Measurements from ENCODE around the gene UBE2O.

The UBE2O gene

DNA sequence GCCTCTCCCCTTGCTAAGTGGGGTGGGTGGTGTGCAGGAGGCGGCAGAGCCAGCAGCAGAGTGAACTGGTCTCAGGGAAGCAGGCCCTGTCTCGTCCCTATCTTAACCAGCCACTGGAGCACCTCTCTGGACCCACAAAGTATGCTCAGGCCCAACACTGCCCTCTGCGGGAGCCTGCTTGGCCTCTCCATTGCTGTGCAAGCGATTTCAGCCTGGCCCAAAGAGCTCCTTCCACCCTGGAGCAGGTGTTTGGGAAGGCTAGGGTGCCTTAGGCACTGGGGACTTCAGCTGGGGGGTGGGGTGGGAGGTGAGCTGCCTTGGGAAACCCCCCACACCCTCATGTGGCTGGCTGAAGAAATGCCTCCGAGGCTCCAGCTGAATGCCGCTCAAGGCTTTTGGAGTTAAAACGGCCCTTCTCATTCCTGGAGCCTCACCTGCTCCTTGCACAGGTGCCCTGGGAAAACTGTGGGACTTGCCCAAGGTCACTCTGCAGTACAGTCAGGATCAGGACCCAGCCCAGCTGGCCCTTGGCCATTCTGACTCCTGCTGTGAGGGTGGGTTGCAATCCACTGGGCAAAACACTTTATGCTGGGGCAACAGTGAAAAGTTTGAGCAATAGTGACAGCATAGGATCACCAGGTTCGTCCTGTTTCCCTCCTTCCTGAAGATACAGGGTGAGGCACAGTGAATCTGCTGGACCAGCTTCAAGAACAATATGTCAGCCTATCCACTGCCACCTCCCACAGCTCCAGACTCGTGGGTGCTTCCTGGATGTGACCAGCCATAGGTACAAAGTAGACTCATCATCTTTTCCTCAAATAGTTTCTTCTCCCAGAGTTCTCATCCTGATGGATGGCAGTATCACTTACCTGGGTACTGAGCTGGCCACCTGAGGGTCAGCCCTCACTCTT, 5.9 kb upstream of the UBE2O start:
- Histone ChIP-seq H3K36me3 (ENCODE audit: control insufficient read depth, insufficient read depth, low read length) (no peaks in the 10 kb centered on the region), H3K4me3 (ENCODE audit: low read depth, low read length) (no peak overlapping the region), H3K9ac (ENCODE audit: low read depth, low read length) (peak overlapping the region; percentile 5)

DNA sequence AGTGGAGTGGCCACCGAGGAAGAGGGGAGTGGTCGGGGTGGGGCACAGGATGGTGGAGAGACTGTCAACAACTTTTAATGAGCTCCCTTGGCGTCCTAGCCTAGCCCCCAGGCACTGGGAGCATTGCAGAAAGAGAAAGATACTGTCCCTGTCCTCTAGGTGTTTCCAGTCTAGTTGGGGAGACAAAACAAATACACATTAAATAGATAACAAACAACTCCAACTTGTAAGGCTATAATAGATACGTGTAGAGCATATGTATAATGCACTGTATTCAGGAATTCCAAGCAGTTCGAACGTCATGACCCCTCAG, 435 bp upstream of the UBE2O start:
- Histone ChIP-seq H3K9me3 (ENCODE audit: control insufficient read depth, insufficient read depth, low read length) (no peaks in the 10 kb centered on the region), H3K27me3 (ENCODE audit: control insufficient read depth, insufficient read depth, low read length) (no peaks in the 10 kb centered on the region), H3K4me1 (ENCODE audit: control insufficient read depth, insufficient read depth, low read length) (peaks cover 10% of the 10 kb centered on the region), H3K9ac (ENCODE audit: low read depth, low read length) (no peak overlapping the region), H3K4me3 (ENCODE audit: low read depth, low read length) (no peak overlapping the region), H3K36me3 (ENCODE audit: control insufficient read depth, insufficient read depth, low read length) (no peaks in the 10 kb centered on the region)

More for the DNA sequence above, 5.9 kb upstream of the UBE2O start:
- Histone ChIP-seq H3K4me1 (ENCODE audit: control insufficient read depth, insufficient read depth, low read length) (peaks cover 17% of the 10 kb centered on the region), H3K27me3 (ENCODE audit: control insufficient read depth, insufficient read depth, low read length) (peaks cover 2% of the 10 kb centered on the region), H3K9me3 (ENCODE audit: control insufficient read depth, insufficient read depth, low read length) (no peaks in the 10 kb centered on the region)

DNA sequence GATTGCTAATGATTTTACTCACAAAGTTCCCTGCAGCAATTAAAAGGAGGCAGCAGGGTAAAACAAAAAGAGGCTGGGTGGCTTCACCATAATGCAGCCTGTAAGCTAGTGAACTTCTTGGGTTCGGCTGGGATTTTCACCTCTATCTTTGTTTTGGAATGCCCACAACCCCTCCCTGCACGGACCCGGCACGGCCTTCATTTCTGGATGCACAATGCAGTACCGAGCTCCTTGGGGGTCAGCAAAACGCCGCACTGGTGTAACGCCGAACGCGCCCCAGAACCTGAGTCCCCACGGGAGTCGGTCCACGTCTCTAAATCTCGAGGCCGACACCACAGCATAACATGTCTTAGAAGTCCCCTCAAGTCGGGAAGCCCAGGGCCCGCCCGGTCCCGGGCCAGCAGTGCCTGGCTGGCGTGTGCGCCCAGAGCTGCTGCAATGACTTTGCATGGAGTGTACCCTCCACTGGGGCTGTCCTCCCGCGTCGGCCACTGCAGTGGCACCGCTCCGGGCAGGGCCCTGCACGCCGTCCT, 759 bp downstream of the UBE2O start:
- Histone ChIP-seq H3K36me3 (ENCODE audit: control insufficient read depth, insufficient read depth, low read length) (no peaks in the 10 kb centered on the region), H3K9me3 (ENCODE audit: control insufficient read depth, insufficient read depth, low read length) (no peaks in the 10 kb centered on the region), H3K9ac (ENCODE audit: low read depth, low read length) (peak overlapping the region; percentile 39), H3K4me1 (ENCODE audit: control insufficient read depth, insufficient read depth, low read length) (peaks cover 20% of the 10 kb centered on the region), H3K4me3 (ENCODE audit: low read depth, low read length) (peak overlapping the region; percentile 91), H3K27me3 (ENCODE audit: control insufficient read depth, insufficient read depth, low read length) (no peaks in the 10 kb centered on the region)

DNA sequence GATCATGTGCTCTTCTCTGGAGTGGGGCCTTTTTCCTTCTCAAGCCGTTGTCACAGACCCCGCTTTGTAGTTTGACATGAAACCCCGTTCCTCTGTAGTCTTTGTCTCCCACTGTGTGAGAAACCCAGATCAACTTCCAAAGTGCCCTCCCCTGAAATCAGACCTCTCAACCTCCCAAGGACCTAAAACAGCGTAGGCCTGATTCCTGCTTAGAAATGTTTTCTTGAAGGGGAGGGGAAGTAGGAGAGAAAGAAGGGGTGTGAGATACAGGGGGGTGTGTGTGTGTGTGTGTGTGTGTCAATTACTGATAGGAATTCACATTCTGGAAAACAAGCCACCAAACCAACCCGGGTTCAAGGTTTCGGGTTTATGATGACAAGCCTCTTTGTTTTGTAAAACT, 1.4 kb downstream of the UBE2O start:
- Histone ChIP-seq H3K27me3 (ENCODE audit: control insufficient read depth, insufficient read depth, low read length) (no peaks in the 10 kb centered on the region), H3K9ac (ENCODE audit: low read depth, low read length) (no peak overlapping the region), H3K4me1 (ENCODE audit: control insufficient read depth, insufficient read depth, low read length) (peaks cover 27% of the 10 kb centered on the region), H3K4me3 (ENCODE audit: low read depth, low read length) (peak overlapping the region; percentile 91), H3K9me3 (ENCODE audit: control insufficient read depth, insufficient read depth, low read length) (no peaks in the 10 kb centered on the region), H3K36me3 (ENCODE audit: control insufficient read depth, insufficient read depth, low read length) (no peaks in the 10 kb centered on the region)

DNA sequence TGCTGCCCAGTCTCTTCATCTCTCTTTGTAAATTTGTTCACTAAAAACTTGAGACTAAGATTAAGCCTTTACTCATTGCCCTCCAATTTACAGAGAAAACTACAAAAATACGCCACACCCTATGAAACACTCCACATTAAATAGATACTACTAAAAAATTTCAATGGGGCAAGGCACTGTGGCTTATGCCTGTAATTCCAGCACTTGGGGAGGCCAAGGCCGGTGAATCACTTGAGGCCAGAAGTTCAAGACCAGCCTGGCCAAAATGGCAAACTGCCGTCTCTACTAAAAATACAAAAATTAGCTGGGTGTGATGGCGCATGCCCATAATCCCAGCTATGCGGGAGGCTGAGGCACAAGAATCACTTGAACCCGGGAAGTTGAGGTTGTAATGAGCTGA, 3.8 kb downstream of the UBE2O start:
- peaks cover 46% of the 10 kb centered on the region for H3K4me1 ChIP-seq (ENCODE audit: control insufficient read depth, insufficient read depth, low read length)
- H3K9me3 ChIP-seq (ENCODE audit: control insufficient read depth, insufficient read depth, low read length) = no peaks in the 10 kb centered on the region
- no peak overlapping the region for H3K9ac ChIP-seq (ENCODE audit: low read depth, low read length)
- H3K27me3 ChIP-seq (ENCODE audit: control insufficient read depth, insufficient read depth, low read length) = no peaks in the 10 kb centered on the region
- H3K36me3 ChIP-seq (ENCODE audit: control insufficient read depth, insufficient read depth, low read length) = no peaks in the 10 kb centered on the region
- no peak overlapping the region for H3K4me3 ChIP-seq (ENCODE audit: low read depth, low read length)

DNA sequence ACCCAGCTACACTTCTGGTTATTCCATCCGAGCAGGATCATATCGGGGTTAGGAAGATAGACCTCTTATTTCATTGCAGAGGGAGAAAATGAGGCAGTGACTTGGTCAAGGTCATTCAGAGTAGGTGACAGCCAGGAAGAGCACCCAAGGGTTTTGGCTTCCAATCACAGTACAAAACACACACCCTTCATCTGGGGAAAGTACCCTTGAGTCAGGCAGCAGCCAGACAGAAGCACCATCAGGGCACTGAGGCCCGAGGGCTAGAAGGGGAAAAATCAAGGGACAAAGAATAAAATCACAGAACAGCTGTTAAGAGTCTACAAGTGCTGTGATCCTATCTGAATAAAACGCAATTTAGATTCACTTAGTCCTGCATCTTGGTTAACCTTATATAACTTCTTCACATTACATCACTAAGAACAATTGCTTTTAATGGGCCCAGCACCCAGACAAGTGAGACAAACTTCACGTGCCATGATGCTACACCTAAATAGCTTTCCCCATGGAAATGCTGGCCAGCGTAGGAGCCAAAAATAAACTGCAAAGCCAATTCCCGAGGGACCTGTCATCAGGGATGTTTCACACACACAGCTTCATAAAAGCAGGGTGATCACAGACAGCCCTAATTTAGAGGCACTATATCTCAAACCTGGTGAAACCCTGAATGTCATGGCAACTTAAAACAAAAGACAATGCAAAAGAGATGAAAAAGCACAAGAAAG, 4.9 kb downstream of the UBE2O start:
- H3K4me3 ChIP-seq (ENCODE audit: low read depth, low read length) = no peak overlapping the region
- peaks cover 48% of the 10 kb centered on the region for H3K4me1 ChIP-seq (ENCODE audit: control insufficient read depth, insufficient read depth, low read length)
- no peaks in the 10 kb centered on the region for H3K9me3 ChIP-seq (ENCODE audit: control insufficient read depth, insufficient read depth, low read length)
- H3K27me3 ChIP-seq (ENCODE audit: control insufficient read depth, insufficient read depth, low read length) = no peaks in the 10 kb centered on the region
- H3K36me3 ChIP-seq (ENCODE audit: control insufficient read depth, insufficient read depth, low read length) = no peaks in the 10 kb centered on the region
- H3K9ac ChIP-seq (ENCODE audit: low read depth, low read length) = no peak overlapping the region

DNA sequence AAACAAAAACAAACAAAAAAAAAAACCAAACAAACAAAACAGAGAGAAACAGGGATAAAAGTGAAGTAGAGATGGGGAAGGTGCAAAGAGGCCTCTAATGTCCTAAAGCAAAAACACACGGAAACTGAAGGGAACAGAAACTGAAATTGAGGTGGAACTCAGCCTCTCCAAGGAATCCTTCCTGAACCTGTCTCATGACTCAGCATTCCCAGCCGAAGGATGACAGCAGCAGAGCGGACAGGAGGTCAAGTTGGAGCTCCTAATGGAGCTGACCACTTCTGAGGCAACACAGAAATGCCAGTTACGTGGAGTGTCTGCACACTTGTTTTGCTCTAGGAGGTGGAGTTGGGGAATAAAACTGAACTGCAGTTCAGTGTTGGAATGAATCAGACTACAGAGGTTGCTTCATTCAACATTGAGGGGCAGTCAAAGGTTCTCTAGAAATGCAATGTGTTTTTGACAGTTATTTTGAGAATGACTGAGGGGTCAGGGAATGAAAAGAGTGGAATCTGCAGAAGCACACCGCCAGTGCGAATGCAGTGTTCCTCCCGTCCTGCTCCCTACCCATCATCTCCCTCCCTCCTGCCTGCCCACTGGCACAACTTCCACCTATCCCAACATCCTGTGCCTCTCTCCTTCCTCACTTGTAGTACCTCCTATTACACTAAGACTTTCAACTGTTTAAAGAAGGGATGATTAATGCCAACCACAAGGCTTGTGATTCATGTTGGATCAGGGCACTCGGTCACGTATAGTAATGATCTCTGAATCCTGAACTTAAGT, 6.3 kb downstream of the UBE2O start:
- peak overlapping the region; percentile 5 for H3K4me3 ChIP-seq (ENCODE audit: low read depth, low read length)
- H3K36me3 ChIP-seq (ENCODE audit: control insufficient read depth, insufficient read depth, low read length) = no peaks in the 10 kb centered on the region
- no peaks in the 10 kb centered on the region for H3K9me3 ChIP-seq (ENCODE audit: control insufficient read depth, insufficient read depth, low read length)
- no peaks in the 10 kb centered on the region for H3K27me3 ChIP-seq (ENCODE audit: control insufficient read depth, insufficient read depth, low read length)
- peaks cover 57% of the 10 kb centered on the region for H3K4me1 ChIP-seq (ENCODE audit: control insufficient read depth, insufficient read depth, low read length)
- no peak overlapping the region for H3K9ac ChIP-seq (ENCODE audit: low read depth, low read length)

DNA sequence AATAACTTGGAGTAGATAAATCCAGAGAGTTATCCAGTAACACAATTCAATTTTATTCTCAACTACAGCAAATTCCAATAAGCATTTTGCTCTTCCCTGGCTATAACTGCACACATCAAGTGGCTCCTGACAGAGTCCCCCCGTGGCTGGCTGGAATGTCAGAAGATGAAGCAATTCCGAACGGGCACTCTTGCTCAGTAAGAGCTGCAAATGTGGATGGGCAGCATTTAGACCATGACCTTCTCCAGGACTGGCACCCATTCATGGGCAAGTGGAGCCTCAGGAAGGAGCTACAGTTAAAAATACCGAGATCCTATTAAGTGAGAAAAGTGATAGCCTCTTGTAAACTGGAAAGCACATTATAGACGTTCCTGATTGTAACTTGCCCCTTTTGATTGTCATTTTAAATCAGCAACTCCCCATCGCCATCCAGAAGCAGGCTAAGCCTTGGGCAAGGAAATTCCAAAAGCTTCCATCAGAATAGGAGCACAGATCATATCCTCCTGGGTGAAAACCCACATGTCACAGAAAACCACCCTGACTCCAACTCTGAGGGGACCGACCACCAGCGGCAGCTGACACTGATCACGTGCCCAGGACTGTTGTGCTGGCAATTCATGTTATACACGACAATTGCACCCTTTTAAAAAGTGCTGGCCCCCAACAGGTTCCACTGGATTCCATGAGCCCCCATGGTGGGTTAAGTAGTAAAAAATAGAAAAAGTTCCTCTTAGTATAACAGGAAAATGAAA, 7.1 kb downstream of the UBE2O start:
- no peaks in the 10 kb centered on the region for H3K36me3 ChIP-seq (ENCODE audit: control insufficient read depth, insufficient read depth, low read length)
- peaks cover 59% of the 10 kb centered on the region for H3K4me1 ChIP-seq (ENCODE audit: control insufficient read depth, insufficient read depth, low read length)
- no peak overlapping the region for H3K4me3 ChIP-seq (ENCODE audit: low read depth, low read length)
- no peak overlapping the region for H3K9ac ChIP-seq (ENCODE audit: low read depth, low read length)
- no peaks in the 10 kb centered on the region for H3K9me3 ChIP-seq (ENCODE audit: control insufficient read depth, insufficient read depth, low read length)
- no peaks in the 10 kb centered on the region for H3K27me3 ChIP-seq (ENCODE audit: control insufficient read depth, insufficient read depth, low read length)

DNA sequence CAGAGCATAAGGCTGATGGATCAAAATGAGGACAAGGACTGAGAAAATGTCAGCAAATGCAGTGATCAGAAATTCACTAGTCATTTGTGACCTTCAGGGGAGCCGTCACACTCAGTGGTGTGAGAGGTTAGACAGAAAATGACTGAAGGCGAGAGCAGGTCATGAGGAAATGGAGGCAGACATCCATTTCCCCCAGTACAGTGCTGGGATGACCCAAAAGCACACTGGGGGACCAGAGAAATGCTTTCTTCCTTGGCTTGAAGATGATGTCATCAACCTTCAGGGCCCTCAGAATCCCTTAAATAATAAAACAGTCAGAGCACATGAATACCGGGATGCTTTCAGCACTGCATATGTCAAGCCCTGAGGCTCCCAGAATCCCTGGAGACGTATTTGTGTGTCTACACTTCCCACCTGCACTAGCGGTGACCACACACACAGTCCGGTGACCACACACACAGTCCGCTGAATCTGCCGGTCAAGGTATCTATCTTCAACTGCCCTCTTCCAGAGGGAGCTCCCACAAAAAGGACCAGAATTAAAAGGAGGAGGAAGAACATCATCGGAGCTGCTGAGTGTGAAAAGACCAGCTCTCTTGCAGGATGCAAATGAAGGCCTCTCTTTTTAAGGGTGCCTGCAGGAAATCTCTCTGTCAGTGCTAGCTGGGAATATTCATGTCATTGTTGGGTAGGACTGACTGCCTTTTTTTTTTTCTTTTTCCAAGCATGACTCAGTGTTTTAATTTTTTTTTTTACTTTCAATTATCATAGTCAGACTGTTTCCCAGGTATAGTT, 8.2 kb downstream of the UBE2O start:
- Histone ChIP-seq H3K4me3 (ENCODE audit: low read depth, low read length) (peak overlapping the region; percentile 1), H3K9me3 (ENCODE audit: control insufficient read depth, insufficient read depth, low read length) (no peaks in the 10 kb centered on the region), H3K36me3 (ENCODE audit: control insufficient read depth, insufficient read depth, low read length) (no peaks in the 10 kb centered on the region), H3K9ac (ENCODE audit: low read depth, low read length) (no peak overlapping the region), H3K27me3 (ENCODE audit: control insufficient read depth, insufficient read depth, low read length) (no peaks in the 10 kb centered on the region), H3K4me1 (ENCODE audit: control insufficient read depth, insufficient read depth, low read length) (peaks cover 63% of the 10 kb centered on the region)

DNA sequence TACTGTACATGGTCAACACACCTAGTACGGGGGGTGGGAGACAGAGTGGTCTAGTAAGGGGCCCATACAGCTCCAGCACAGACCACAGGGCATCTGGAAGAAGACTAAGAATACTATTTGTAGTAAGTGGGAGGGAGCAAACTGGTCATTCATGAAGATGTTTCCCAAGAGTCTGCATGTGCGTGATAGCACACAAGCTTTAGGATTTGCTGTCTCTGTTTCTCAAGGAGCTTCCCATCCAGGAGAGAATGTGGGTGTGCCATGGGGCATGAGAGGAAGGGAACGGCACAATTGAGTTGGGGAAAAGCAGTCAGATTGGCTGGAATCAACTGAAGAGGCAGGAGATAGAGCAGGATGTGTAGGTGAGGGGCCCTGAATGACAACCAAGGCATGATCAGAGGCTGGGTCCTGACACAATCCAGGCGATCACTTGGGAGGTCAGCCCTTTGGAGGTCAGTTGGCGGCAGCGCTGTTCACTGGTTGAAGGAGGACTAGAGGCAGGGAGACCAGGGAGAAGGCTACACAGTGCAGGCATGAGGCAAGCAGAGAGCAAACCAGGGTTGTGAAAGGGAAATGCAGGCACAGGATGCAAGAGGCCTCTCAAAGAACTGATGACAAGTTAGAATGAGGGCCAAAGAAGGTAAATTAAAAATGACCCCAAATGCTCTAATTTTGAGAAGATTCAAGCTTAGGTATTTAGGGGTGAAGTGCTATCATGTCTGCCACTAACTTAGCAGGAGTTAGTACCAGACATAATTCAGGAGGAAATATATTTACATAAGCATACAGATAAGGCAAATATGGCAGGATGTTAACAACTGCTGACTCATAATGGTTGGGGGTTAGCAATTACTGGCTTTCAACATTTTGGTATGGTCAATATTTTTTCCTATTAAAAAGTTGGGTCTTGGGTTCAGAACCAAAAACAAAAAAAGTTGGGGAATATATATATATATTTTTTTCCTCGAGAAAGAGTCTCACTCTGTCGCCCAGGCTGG, 10.3 kb downstream of the UBE2O start:
- H3K4me1 ChIP-seq (ENCODE audit: control insufficient read depth, insufficient read depth, low read length) = peaks cover 58% of the 10 kb centered on the region
- peak overlapping the region; percentile 4 for H3K9ac ChIP-seq (ENCODE audit: low read depth, low read length)
- H3K36me3 ChIP-seq (ENCODE audit: control insufficient read depth, insufficient read depth, low read length) = no peaks in the 10 kb centered on the region
- H3K4me3 ChIP-seq (ENCODE audit: low read depth, low read length) = no peak overlapping the region
- no peaks in the 10 kb centered on the region for H3K27me3 ChIP-seq (ENCODE audit: control insufficient read depth, insufficient read depth, low read length)
- no peaks in the 10 kb centered on the region for H3K9me3 ChIP-seq (ENCODE audit: control insufficient read depth, insufficient read depth, low read length)

Measured in iPS-15b (cell line).